Measurements from ENCODE around the gene SLC17A1.

The SLC17A1 gene, protein sequence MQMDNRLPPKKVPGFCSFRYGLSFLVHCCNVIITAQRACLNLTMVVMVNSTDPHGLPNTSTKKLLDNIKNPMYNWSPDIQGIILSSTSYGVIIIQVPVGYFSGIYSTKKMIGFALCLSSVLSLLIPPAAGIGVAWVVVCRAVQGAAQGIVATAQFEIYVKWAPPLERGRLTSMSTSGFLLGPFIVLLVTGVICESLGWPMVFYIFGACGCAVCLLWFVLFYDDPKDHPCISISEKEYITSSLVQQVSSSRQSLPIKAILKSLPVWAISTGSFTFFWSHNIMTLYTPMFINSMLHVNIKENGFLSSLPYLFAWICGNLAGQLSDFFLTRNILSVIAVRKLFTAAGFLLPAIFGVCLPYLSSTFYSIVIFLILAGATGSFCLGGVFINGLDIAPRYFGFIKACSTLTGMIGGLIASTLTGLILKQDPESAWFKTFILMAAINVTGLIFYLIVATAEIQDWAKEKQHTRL

GRCh38 chr6:25831532-25832306, at the start of gene SLC17A1:
Gene SLC17A1 (minus strand): TSS chr6:25832052. CDS start chr6:25830557, 1,495 bp downstream.
- DNase-seq = no peak

GRCh38 chr6:25880601-25881000, 48.7 kb upstream of the SLC17A1 start:
- DNase-seq = no peak

- no peak for DNase-seq
Observed at GRCh38 chr6:25878721-25879322, 47.0 kb upstream of the SLC17A1 start.

DNA sequence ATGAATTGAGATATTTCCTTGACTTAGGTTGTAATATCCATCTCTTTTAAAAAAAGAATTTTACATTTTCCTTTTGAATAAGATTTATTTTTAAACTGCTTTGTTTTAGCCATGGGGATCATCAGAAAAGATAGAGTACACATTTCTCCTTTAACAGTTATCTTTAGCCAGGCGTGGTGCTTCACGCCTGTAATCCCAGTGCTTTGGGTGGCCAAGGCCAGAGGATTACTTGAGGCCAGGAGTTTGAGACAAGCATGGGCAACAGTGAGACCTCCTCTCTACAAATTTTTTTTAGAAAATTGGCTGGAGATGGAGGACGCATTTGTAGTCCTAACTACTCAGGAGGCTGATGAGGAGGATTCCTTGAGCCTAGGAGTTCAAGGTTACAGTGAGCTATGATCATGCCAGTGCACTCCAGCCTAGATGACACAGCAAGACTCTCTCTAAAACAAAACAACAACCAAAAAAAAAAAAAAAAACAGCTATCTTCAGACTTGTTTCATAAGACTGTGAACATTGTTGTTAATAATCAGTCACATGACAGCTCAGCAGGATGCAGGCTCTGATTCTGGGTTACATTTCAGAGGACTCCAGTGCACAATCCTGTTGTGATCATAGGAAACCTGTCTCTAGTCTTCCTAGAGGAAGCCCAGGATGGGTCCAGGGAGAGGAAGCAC, 44.2 kb upstream of the SLC17A1 start:
- DNase-seq = no peak

DNA sequence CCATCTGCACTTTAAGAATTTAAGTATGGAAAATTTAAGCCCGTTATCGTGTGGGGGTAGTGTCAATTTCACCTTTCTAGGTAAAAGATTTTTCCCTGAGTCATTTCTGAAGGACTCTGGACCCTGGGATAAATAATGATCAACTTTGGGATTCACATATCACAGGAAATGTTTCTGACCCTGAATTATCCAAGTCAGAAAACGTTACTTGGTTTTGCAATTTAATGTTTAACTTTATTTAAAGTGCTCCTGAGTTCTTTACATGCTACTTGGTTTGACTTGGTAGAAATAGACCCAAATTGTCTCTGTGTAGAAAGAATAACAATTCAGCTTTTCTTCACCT, 43.7 kb upstream of the SLC17A1 start:
- DNase-seq = no peak

GRCh38 chr6:25874822-25875562, 43.1 kb upstream of the SLC17A1 start:
- DNase-seq = no peak

GRCh38 chr6:25874118-25874517, 42.3 kb upstream of the SLC17A1 start, which contains the start of gene SLC17A3:
Gene SLC17A3 (minus strand): TSS chr6:25874243. CDS start chr6:25868387, 5,856 bp downstream.
- no peak for DNase-seq

DNA sequence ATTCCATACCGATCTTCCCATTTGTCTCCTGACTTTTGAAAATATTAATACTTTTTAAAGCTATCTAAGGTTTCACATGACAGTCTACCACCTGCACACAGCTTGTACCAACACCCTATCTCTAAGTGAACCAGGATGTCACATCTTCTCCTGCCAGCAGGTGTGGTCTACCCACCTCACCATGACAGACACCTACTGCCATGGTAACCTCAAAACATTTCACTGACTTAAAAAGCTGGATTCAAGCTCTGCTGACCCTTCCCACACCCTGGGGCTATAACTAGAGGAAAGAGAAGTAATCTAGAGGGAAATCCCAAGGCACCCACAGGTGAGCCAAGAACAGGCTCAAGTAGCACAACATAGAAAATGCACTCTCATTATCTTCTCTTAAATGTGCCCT, 41.0 kb upstream of the SLC17A1 start:
- no peak for DNase-seq

GRCh38 chr6:25869840-25870239, 38.0 kb upstream of the SLC17A1 start:
- DNase-seq = no peak

- DNase-seq = no peak
Observed at GRCh38 chr6:25868436-25869183, 36.8 kb upstream of the SLC17A1 start.

GRCh38 chr6:25866011-25866410, 34.2 kb upstream of the SLC17A1 start:
- DNase-seq = no peak

DNA sequence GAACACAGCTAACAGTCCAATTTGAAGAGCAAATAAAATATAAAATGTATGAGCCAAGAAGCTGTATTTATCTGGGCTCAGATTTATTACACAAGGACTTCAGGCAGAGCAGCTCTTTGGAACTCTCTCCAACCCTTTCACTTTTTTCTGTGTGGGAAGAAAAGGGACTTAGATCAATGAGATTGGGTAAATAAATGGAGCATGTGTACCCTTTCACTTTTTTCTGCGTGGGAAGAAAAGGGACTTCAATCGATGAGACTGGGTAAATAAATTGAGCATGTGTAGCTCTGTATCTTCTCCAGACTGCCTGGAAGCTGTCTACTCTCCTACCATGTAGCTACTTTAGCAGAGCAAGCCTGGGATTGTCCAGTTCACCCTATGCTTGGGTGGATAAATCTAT, 31.5 kb upstream of the SLC17A1 start:
- no peak for DNase-seq

- no peak for DNase-seq
Observed at GRCh38 chr6:25862199-25862598, 30.3 kb upstream of the SLC17A1 start.

DNA sequence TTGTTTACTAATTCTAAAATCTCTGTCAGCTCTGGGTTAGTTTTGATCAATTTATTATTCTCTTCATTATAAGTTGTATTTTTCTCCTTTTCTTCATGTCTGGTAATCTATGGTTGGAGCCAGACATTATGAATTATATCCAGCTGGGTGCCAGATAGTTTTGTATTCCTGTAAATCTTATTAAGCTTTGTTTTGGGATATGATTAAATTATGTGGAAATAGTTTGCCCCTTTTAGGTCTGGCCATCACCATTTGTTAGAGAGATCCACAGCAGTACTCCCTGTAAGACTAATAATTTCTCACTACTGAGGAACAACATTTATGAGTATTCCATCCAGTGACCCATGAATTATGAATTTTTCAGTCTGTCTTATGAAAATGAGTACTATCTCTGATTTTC, 20.9 kb upstream of the SLC17A1 start:
- DNase-seq = no peak

DNA sequence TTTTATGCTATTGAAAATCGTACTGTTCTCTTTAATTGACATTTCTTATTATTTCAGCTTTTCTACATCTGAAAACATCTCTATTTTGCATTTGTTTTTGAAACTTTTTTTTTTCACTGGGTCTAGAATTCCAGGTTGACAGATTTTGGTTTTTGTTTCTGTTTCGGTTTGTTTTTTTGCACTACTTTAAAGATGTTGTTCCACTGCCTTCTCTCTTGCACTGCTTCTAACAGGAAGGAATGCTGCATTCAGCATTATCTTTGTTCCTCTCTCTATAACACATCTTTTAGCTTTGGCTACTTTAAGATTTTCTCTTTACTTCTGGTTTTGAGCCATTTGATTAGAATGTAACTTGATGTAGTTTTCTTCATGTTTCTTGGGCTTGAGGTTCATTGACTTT, 20.1 kb upstream of the SLC17A1 start:
- no peak for DNase-seq

- DNase-seq = no peak
Observed at GRCh38 chr6:25844518-25844917, 12.7 kb upstream of the SLC17A1 start.

DNA sequence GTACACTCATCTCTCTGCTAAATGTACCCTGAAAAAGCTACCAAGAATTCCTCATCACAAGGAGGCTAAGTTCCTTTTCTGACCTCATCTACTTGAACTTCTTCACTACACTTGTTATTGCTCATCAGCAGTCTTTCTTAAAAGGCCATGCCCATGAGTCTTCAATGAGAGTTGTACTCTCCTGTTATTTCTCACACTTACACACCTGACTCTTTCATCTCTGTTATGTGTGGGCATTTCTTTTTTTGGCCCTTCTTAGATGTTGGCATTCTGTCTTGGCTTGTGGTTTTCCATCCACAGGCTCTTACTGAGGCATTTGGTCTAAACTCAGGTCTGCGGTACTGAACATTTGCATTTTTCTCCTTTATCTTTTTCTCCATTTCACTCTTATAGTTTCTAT, 10.7 kb upstream of the SLC17A1 start:
- DNase-seq = no peak

- DNase-seq = no peak
Observed at GRCh38 chr6:25835442-25836283, 3.8 kb upstream of the SLC17A1 start.

GRCh38 chr6:25834950-25835349, 3.1 kb upstream of the SLC17A1 start:
- no peak for DNase-seq

DNA sequence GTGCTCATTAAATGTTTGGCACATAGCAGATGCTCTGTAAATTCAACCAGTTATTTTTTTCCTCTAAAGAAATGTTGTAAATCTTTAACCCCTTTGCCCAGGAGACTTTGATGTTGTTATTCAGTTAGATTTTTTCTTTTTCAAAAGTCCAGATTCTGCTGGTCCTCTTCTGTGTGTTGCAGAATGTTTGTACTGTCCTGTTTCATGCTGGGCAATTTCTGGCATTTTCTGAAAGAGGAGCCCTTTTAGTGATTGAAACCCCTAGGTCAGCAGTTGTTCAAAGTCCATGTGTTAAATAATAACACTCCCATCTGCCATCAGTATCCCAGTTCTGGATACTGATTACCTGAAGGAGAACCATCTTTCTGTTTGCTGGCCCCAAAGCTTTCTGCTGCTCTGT, 1.3 kb upstream of the SLC17A1 start:
- DNase-seq = no peak

GRCh38 chr6:25832670-25833069, 818 bp upstream of the SLC17A1 start:
- no peak for DNase-seq

Measured in KG1 (cell line).